OCI-M1 (cell line): ENCODE data around the gene RNF111.

Experiments
- DNase-seq: peaks from one replicate; lab custom pipeline; 2025; lab: John Stamatoyannopoulos, UW

The RNF111 gene

GRCh38 chr15:58987491-58988005, at the start of gene RNF111:
RNF111 (plus strand) TSS chr15:58987663; CDS start chr15:59030823, 43,160 bp downstream.
- peak; percentile 97 for DNase-seq

GRCh38 chr15:58947179-58947578, 40.3 kb upstream of the RNF111 start:
- no peak for DNase-seq

- no peak for DNase-seq
Measured at GRCh38 chr15:58951388-58952007, 36.0 kb upstream of the RNF111 start.

GRCh38 chr15:58952751-58953150, 34.7 kb upstream of the RNF111 start:
- peak; percentile 36 for DNase-seq

- DNase-seq = peak; percentile 86
Measured at GRCh38 chr15:58957101-58957973, 30.1 kb upstream of the RNF111 start.

GRCh38 chr15:58958811-58959210, 28.7 kb upstream of the RNF111 start:
- no peak for DNase-seq

- DNase-seq = no peak
Measured at GRCh38 chr15:58962136-58962535, 25.3 kb upstream of the RNF111 start.

- DNase-seq = no peak
Measured at GRCh38 chr15:58962662-58963565, 24.5 kb upstream of the RNF111 start.

GRCh38 chr15:58966698-58967097, 20.8 kb upstream of the RNF111 start:
- DNase-seq = no peak

- DNase-seq = no peak
Measured at GRCh38 chr15:58967479-58967878, 20.0 kb upstream of the RNF111 start.

- DNase-seq = no peak
Measured at GRCh38 chr15:58977887-58978286, 9.6 kb upstream of the RNF111 start.

- peak; percentile 79 for DNase-seq
Measured at GRCh38 chr15:58980351-58980939, 7.0 kb upstream of the RNF111 start.

- peak; percentile 85 for DNase-seq
Measured at GRCh38 chr15:58981808-58982475, 5.5 kb upstream of the RNF111 start.

- DNase-seq = no peak
Measured at GRCh38 chr15:58983261-58983660, 4.2 kb upstream of the RNF111 start.

- no peak for DNase-seq
Measured at GRCh38 chr15:58985443-58985842, 2.0 kb upstream of the RNF111 start.

GRCh38 chr15:58987036-58987435, 427 bp upstream of the RNF111 start:
- DNase-seq = no peak

GRCh38 chr15:58988006-58988785, 733 bp downstream of the RNF111 start:
- DNase-seq = peak; percentile 90

GRCh38 chr15:58992181-58992580, 4.7 kb downstream of the RNF111 start:
- DNase-seq = no peak

- no peak for DNase-seq
Measured at GRCh38 chr15:58994906-58995453, 7.5 kb downstream of the RNF111 start.

- DNase-seq = no peak
Measured at GRCh38 chr15:58999694-59000093, 12.2 kb downstream of the RNF111 start.
